H4 (cell line): Measurements from ENCODE around the gene GSTM2. TPM values are rescaled to one million over a fixed set of nuclear protein-coding genes. Genes with fewer than 3 reads are reported as not detected.
A peak's percentile ranks its signal among the peaks of the same experiment; 100 is the strongest.

Experiments used
- DNase-seq: peaks from one replicate; pipeline ENCODE4 v3.0.0-alpha.2; 2015; ENCODE audit warnings: low spot score
- total RNA-seq: library from RNA; depleted of rRNA; stranded (reverse); fragments of >200 nt; shearing (Covaris generic); gene quantifications from 2 replicates; pipeline ENCODE4 v1.2.3, GENCODE V29; 2014; rRNA removed

GSTM2 gene
- total RNA-seq, 1 experiment from 2014 or later = 4.6 TPM

GRCh38 chr1:109714661-109715372, 47.0 kb downstream of the GSTM2 start:
- peak; percentile 1 for DNase-seq

- peak; percentile 1 for DNase-seq
These were observed 48.3 kb downstream of the GSTM2 start for GRCh38 chr1:109716121-109716520.

DNA sequence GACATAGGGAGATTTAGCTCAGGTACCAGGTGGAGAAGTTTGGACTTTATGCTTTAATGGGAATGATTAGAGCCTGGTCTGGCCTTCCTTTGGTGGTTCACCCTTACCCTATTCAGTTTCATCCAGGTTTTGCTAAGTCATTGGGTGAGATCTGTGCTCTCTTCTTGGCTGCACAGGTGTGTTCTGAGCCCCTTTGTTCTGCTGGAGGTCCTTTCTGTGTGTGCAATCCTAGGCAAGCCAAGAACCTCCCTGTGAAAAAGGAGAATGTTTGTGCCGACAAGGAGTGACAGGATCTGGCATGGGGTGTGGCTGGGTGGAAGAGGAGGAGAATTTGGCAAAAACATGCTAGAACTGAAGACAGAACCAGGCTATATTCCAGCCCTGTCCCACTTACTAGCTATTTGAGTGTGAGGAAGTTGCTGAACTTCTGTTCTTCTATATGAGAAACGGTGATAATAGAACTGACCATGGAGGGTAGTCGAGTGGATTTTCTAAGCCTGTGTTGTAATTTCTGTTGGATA, 48.8 kb downstream of the GSTM2 start:
- DNase-seq = no peak

GRCh38 chr1:109717729-109718128, 49.9 kb downstream of the GSTM2 start:
- DNase-seq = no peak

DNA sequence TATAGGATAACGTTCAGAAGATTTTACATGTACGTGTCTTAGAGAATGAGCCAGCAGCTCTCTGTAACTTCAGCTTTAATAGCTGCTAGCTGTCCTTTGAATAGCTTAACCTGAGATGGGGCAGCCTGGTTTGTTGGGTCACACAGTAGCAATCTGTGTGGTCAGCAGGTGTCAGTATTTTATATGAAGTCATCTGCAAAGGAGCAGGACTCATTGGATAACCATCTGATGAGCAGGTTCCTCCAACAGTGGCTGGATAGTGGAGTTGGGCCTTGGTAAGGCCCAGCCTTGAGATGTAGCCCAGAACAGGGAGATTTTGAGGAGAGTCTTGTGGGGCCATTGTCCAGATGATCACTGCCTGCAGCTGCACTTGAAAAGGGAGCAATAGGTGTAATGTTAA, 50.6 kb downstream of the GSTM2 start:
- no peak for DNase-seq

GRCh38 chr1:109719337-109719837, 51.5 kb downstream of the GSTM2 start:
- no peak for DNase-seq

- no peak for DNase-seq
These were observed 53.2 kb downstream of the GSTM2 start for GRCh38 chr1:109721042-109721441.

- DNase-seq = no peak
These were observed 54.1 kb downstream of the GSTM2 start for GRCh38 chr1:109721971-109722370.

- no peak for DNase-seq
These were observed 55.2 kb downstream of the GSTM2 start for GRCh38 chr1:109722908-109723691.

Other genes with a start within 250 kb of the GSTM2 start
- gene PSMA5, start 241.6 kb upstream of the GSTM2 start, total RNA-seq = 154 and 184 TPM in 2 replicates
- gene SYPL2, start 201.5 kb upstream of the GSTM2 start, total RNA-seq = 0.27 and 0.54 TPM in 2 replicates
- 1.0 and 1.9 TPM in 2 replicates for gene ATXN7L2, start 184.2 kb upstream of the GSTM2 start, total RNA-seq
- gene CYB561D1, start 174.0 kb upstream of the GSTM2 start, total RNA-seq = 2.6 and 7.9 TPM in 2 replicates
- gene AMIGO1, start 158.3 kb upstream of the GSTM2 start, total RNA-seq = 0.72 and 1.5 TPM in 2 replicates
- not detected in 2 replicates for gene GPR61, start 128.2 kb upstream of the GSTM2 start, total RNA-seq
- 9.0 and 9.8 TPM in 2 replicates for gene GNAI3, start 119.4 kb upstream of the GSTM2 start, total RNA-seq
- 0.46 TPM in 1 of 2 replicates, not detected in the other for gene GNAT2, start 48.4 kb upstream of the GSTM2 start, total RNA-seq
- 37.0 and 41.6 TPM in 2 replicates for gene AMPD2, start 48.2 kb upstream of the GSTM2 start, total RNA-seq
- gene GSTM4, start 12.0 kb upstream of the GSTM2 start, total RNA-seq = 15.9 and 27.2 TPM in 2 replicates
- not detected in 2 replicates for gene GSTM1, start 19.8 kb downstream of the GSTM2 start, total RNA-seq
- gene GSTM5, start 44.2 kb downstream of the GSTM2 start, total RNA-seq = not detected in 2 replicates
- 228 and 275 TPM in 2 replicates for gene GSTM3, start 73.0 kb downstream of the GSTM2 start, total RNA-seq
- not detected in 2 replicates for gene EPS8L3, start 95.9 kb downstream of the GSTM2 start, total RNA-seq
- gene CSF1, start 242.8 kb downstream of the GSTM2 start, total RNA-seq = 15.8 and 18.9 TPM in 2 replicates